Left forelimb (tissue), 1 donor: ENCODE results near the gene TANGO2.
A peak's percentile ranks its signal among the peaks of the same experiment; 100 is the strongest.

Experiments used
- DNase-seq: peaks from one replicate; pipeline ENCODE4 v3.0.0-alpha.2; 2018; ENCODE audit warnings: low spot score

The TANGO2 gene

GRCh38 chr22:20026204-20026908 lies 5.4 kb downstream of the TANGO2 start:
- DNase-seq: no peak

GRCh38 chr22:20026996-20027601 lies 6.2 kb downstream of the TANGO2 start:
- no peak for DNase-seq

- DNase-seq: no peak
Measured at GRCh38 chr22:20027966-20028854, 7.3 kb downstream of the TANGO2 start.

- DNase-seq: no peak
Measured at GRCh38 chr22:20028855-20029549, 8.1 kb downstream of the TANGO2 start.

- DNase-seq: no peak
Measured at GRCh38 chr22:20029550-20030225, 8.8 kb downstream of the TANGO2 start.

- no peak for DNase-seq
Measured at GRCh38 chr22:20031732-20032406, 11.0 kb downstream of the TANGO2 start.

- DNase-seq: peak; percentile 60
Measured at GRCh38 chr22:20032407-20032991, 11.6 kb downstream of the TANGO2 start.

- peak; percentile 63 for DNase-seq
Measured at GRCh38 chr22:20033045-20033706, 12.3 kb downstream of the TANGO2 start.

- no peak for DNase-seq
Measured at GRCh38 chr22:20034143-20034542, 13.2 kb downstream of the TANGO2 start.

GRCh38 chr22:20035375-20036083 lies 14.6 kb downstream of the TANGO2 start:
- peak; percentile 51 for DNase-seq

GRCh38 chr22:20036084-20036482 lies 15.2 kb downstream of the TANGO2 start:
- DNase-seq: no peak

- DNase-seq: peak; percentile 61
Measured at GRCh38 chr22:20036535-20037392, 15.9 kb downstream of the TANGO2 start.

- no peak for DNase-seq
Measured at GRCh38 chr22:20037419-20037818, 16.5 kb downstream of the TANGO2 start.

GRCh38 chr22:20038574-20038973 lies 17.7 kb downstream of the TANGO2 start:
- DNase-seq: peak; percentile 38

- no peak for DNase-seq
Measured at GRCh38 chr22:20039683-20040325, 18.9 kb downstream of the TANGO2 start.

- peak; percentile 53 for DNase-seq
Measured at GRCh38 chr22:20040327-20041200, 19.7 kb downstream of the TANGO2 start.
